22Rv1 (cell line): Measurements from ENCODE around the gene LCE3B.

Experiments
- CTCF ChIP-seq: fragments of 450-650 bp; IDR thresholded peaks from 2 replicates; pipeline ENCODE4 v1.5.1; 2017; ENCODE audit warnings: mild to moderate bottlenecking
- ZFX ChIP-seq: fragments of 450-650 bp; IDR thresholded peaks from 2 replicates; pipeline ENCODE4 v1.6.1; 2017; ENCODE audit warnings: antibody characterized with exemption, borderline replicate concordance

GRCh38 chr1:152577168-152577567, 36.4 kb upstream of the LCE3B start:
- no peak for TF ChIP-seq CTCF
- no peak for TF ChIP-seq ZFX
